Fibroblast of mammary gland (primary cell): ENCODE results near the gene SRCAP.
A peak's percentile ranks its signal among the peaks of the same experiment; 100 is the strongest.

ENCODE experiments used
- DNase-seq: peaks from one replicate; pipeline ENCODE4 v3.0.0-alpha.2; 2010; ENCODE audit warnings: low read depth
- H3K4me3 ChIP-seq: 2 replicates; pipeline ENCODE4 v1.5.1; 2011; ENCODE audit warnings: low read depth, mild to moderate bottlenecking, low read length, moderate library complexity; ENCODE audit not compliant: control insufficient read depth
- TF ChIP-seq, protein P1 (sequence below): conservative IDR thresholded peaks from 2 replicates; pipeline ENCODE4 v1.5.1; 2011; ENCODE audit warnings: low read depth, low read length, inconsistent platforms; ENCODE audit not compliant: control insufficient read depth, insufficient read depth

SRCAP gene

DNA sequence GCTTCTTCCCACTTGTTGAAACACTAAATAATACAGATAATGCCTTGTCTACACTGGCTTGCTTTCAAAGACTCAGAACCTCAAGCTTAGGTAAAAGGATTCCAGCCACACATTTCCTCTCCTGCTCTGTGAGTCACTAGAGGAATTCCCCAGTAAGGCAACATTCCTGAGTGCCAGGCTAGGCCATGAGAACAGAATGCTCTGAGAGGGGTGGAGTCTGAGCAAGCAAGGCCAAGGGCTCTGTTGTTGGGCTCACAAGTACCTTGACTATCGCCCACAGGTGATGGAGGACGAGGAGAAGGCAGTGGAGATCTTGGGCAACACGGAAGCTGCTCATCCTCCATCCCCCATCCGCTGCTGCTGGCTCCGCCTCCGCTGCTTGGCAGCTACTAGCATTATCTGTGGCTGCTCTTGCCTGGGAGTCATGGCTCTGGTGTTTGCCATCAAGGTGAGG lies 42.5 kb downstream of the SRCAP start:
- TF ChIP-seq, protein P1, sequence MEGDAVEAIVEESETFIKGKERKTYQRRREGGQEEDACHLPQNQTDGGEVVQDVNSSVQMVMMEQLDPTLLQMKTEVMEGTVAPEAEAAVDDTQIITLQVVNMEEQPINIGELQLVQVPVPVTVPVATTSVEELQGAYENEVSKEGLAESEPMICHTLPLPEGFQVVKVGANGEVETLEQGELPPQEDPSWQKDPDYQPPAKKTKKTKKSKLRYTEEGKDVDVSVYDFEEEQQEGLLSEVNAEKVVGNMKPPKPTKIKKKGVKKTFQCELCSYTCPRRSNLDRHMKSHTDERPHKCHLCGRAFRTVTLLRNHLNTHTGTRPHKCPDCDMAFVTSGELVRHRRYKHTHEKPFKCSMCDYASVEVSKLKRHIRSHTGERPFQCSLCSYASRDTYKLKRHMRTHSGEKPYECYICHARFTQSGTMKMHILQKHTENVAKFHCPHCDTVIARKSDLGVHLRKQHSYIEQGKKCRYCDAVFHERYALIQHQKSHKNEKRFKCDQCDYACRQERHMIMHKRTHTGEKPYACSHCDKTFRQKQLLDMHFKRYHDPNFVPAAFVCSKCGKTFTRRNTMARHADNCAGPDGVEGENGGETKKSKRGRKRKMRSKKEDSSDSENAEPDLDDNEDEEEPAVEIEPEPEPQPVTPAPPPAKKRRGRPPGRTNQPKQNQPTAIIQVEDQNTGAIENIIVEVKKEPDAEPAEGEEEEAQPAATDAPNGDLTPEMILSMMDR, result no peak
- no peak overlapping the region for H3K4me3 ChIP-seq
- peak; percentile 75 for DNase-seq

DNA sequence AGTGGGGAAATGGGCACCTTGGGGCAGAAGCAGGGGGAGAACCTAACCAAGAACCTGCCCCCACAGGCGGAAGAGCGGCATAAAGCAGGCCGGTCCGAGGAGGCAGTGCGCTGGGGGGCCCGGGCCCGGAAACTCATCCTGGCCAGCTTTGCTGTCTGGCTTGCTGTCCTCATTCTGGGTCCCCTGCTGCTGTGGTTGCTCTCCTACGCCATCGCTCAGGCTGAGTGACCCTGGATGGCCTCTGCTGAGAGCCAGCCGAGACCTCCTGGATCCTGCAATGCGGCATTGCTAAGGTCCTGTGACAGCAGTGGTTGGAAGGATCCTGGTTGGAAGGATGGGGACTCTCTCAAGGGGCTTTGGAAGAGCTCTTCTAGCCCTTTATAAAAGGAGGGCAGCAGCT lies 44.7 kb downstream of the SRCAP start:
- no peak for DNase-seq
- TF ChIP-seq, protein P1, result no peak
- H3K4me3 ChIP-seq, result no peak overlapping the region

DNA sequence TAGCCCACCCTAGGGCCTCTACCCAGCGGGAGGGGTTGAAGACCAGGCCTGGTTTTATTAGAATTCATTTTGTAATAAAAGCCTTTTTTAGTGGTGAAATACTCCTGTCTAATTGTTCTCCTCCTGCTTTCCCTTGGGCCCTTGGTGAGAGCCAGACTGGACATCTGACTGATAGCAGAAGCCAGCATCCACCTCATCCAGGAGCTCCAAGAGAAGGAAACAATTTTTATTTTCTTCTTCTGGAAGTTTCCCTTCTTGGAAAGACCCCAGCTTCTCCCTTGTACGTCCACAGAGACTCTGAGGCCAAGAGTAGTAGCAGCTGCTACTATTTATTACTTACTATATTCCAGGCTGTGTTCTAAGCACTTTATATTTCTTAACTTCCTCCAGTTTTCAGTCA lies 45.2 kb downstream of the SRCAP start:
- no peak for DNase-seq
- TF ChIP-seq, protein P1, result no peak
- no peak overlapping the region for H3K4me3 ChIP-seq

DNA sequence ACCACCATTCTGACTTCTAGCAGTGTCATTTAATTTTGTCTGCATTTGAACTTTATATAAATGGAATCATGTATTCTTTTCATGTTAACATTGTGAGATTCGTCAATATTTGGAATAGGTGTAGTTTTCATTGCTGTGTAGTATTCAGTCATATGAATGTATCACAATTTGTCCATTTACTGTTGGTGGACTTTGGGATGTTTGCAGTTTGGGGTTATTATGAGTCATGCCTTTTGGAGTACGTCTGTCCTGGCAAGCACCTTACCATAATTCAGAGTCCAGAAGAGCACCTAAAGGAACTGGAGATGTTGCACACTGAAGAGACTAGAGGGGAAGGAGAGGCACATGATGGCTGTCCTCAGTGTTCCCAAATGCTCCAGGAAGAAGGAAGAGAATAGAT lies 46.1 kb downstream of the SRCAP start:
- no peak overlapping the region for H3K4me3 ChIP-seq
- TF ChIP-seq, protein P1, result no peak
- DNase-seq, result no peak

DNA sequence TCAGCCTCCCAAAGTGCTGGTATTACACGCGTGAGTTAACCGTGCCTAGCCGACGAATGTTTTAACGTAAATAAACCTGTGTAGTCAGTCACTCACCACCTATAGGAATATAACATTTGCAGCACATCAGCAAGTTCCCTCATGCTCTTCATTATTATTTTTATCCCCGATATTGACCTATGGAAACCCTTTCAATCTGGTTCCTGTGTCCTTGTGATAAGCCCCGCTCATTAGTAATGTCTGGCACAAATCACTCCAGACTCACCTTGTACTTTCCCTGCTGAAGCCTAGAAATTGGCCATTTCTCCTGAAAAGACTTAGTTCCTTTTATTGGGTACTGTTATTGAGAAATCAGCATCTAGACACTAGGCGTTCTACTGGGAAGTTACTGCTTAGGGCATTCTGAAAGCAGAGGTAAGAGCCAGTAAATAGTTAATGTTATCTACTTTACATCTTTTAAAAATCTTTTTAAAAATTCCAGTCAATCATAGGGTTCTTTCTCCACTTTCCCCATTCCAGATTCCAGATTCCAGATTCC lies 47.7 kb downstream of the SRCAP start:
- no peak for DNase-seq
- TF ChIP-seq, protein P1, result no peak
- H3K4me3 ChIP-seq, result no peak overlapping the region

DNA sequence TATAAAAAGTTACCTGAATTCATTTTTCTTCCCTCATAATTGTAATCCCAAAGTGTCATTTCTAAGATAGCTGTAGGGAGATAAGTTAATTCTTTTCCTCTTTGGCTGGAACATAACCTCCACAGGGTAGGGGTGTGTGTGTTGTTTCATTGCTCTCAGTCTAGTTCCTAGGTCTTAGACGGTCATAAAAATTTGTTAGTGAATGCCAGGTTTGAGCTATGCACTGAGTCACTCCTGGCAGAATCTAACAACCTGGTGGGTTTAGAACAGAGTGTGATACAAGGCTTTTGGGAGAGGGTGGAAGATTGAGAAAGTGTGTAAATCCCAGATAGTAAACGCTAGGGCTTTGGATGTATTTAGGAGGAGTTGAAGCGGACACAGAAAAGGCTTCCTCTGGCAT lies 48.4 kb downstream of the SRCAP start:
- H3K4me3 ChIP-seq, result peak overlapping the region; percentile 60
- peak; percentile 75 for DNase-seq
- TF ChIP-seq, protein P1, result no peak
